Heart left ventricle (tissue), 16 donors: ENCODE data around the gene CEP164. TPM values are rescaled to one million over a fixed set of nuclear protein-coding genes. Genes with fewer than 3 reads are reported as not detected.

Source experiments
- ATAC-seq, 4 donors: fragments of 200-7000 bp; cut with Tn5 transposase; one replicate each; pipeline ENCODE4 v1.9.1; 2020 to 2022; ENCODE audit warnings: moderate library complexity in 4 of 4, mild to moderate bottlenecking in 3 of 4, moderate number of reproducible peaks in 1 of 4
- DNase-seq, 5 donors: peaks; one replicate each; pipeline ENCODE4 v3.0.0-alpha.2; 2020
- H3K27ac ChIP-seq, 12 donors: fragments of 200-600 bp; sonication (generic) in 4 of 12; one replicate each; pipeline versions ENCODE4 v1.5.0 to v1.8.0; 2016 to 2022; ENCODE audit warnings: mild to moderate bottlenecking in 2 of 12
- H3K27me3 ChIP-seq, 9 donors: fragments of 200-600 bp; sonication (generic) in 2 of 9; one replicate each; pipeline versions ENCODE4 v1.5.1 to v1.8.0; 2016 to 2022; ENCODE audit warnings: mild to moderate bottlenecking in 3 of 9
- H3K36me3 ChIP-seq, 9 donors: fragments of 200-600 bp; sonication (generic) in 2 of 9; one replicate each; pipeline versions ENCODE4 v1.5.0 to v1.8.0; 2018 to 2022; ENCODE audit warnings: mild to moderate bottlenecking in 2 of 9
- H3K4me1 ChIP-seq, 12 donors: fragments of 200-600 bp; sonication (generic) in 4 of 12; one replicate each; pipeline versions ENCODE4 v1.5.0 to v1.8.0; 2016 to 2022; ENCODE audit warnings: mild to moderate bottlenecking in 3 of 12
- H3K4me3 ChIP-seq, 12 donors: fragments of 200-600 bp; sonication (generic) in 4 of 12; one replicate each; pipeline versions ENCODE4 v1.5.0 to v1.8.0; 2017 to 2022; ENCODE audit warnings: mild to moderate bottlenecking in 9 of 12, moderate library complexity in 4 of 12
- H3K9me3 ChIP-seq, 12 donors: fragments of 200-600 bp; sonication (generic) in 4 of 12; one replicate each; pipeline versions ENCODE4 v1.5.0 to v1.8.0; 2016 to 2022; ENCODE audit warnings: mild to moderate bottlenecking in 1 of 12
- CTCF ChIP-seq, 12 donors: fragments of 200-600 bp; sonication (generic) in 4 of 12; IDR thresholded peaks; one replicate each; pipeline versions ENCODE4 v1.5.0 to v1.8.0; 2018 to 2022; ENCODE audit warnings: antibody characterized with exemption in 12 of 12, mild to moderate bottlenecking in 5 of 12
- POLR2A ChIP-seq, 2 donors: fragments of 450-650 bp; IDR thresholded peaks; one replicate each; pipeline ENCODE4 v1.6.1; 2017; ENCODE audit warnings: antibody characterized with exemption in 2 of 2, mild to moderate bottlenecking in 2 of 2, moderate library complexity in 2 of 2
- WGBS, 4 donors: extraction: QIAGEN DNeasy Blood & Tissue Kit in 2 of 4; methylation state at CpG; one replicate each; pipeline versions ENCODE4 v1.1.5 to v1.1.7; 2013 to 2018; 5-methylcytosine and 5-hydroxymethylcytosine counted together
- intact Hi-C, 10 donors: fragments of 100-400 bp; cut with DNase I; formaldehyde crosslinking; loops; one replicate each; pipeline versions ENCODE4 v1.11.1 to v1.14.2; 2022
- polyA plus RNA-seq, 2 donors: library from polyadenylated mRNA; stranded (reverse); fragments of 200-250 nt; gene quantifications; one replicate each; pipeline ENCODE4 v1.2.3, GENCODE V29; 2013
- total RNA-seq, 9 donors: library from RNA; depleted of rRNA in 2 of 9; stranded (reverse); fragments of >200 nt in 2 of 9; fragmentation: NEBNext Ultra II Directional in 3 of 9; extraction: Animal tissue kit (Norgen Biotek cat#: 25700) in 3 of 9; gene quantifications; one replicate each; pipeline versions ENCODE4 v1.1.0 to v1.2.4, GENCODE V29; 2016 to 2023
- donor health status: ischemic (EF 13 %, LVEDD 7.1; RV severe dilation, severe dysfunction).
- donor health status: healthy with polysubstance abuse.
- donor health status: DM: no; HTN: yes; CAD: no.
- donor health status: DM: no; HTN: no; CAD: no.
- donor health status: ischemic (EF 25% LVEDD 6.9; RV normal size, moderate dysfunction).
- donor health status: ischemic (EF 25% LVEDD 5.7; RV mildly dilated, moderate dysfunction).
- donor health status: healthy.
- donor health status: DM: yes; HTN: yes; CAD: no.
- donor health status: ischemic (EF 35%, LVEDD 5.7; RV mildly dilated, moderate dysfunction).
- donor health status: nonischemic (EF 11% LVEDD 7.7; RV severe dilation, severe dysfunction).
- donor health status: DM: yes; HTN: yes; CAD: no.
- donor health status: PGD.
- donor health status: ischemic (EF 29% LVEDD 5.4; RV normal size, mild dysfunction).
- donor health status: nonischemic (EF 23%, LVEDD 6.1; RV moderate dilation, normal function).

CEP164 gene
- total and polyA plus RNA-seq, 11 donors = 2.6 to 15.4 (median 6.6) TPM

- Histone ChIP-seq H3K4me1 (no peaks in the 10 kb centered on the region), H3K27me3 (peaks cover 0 to 2% (median 0%) of the 10 kb centered on the region in 9 donors), H3K9me3 (no peaks in the 10 kb centered on the region), H3K4me3 (no peak overlapping the region), H3K36me3 (peaks cover 0 to 24% (median 0%) of the 10 kb centered on the region in 9 donors), H3K27ac (no peak overlapping the region)
- no peak for DNase-seq
- no peak for TF ChIP-seq POLR2A (IDR thresholded peaks at IDR 0.05)
- no peak for TF ChIP-seq CTCF (IDR thresholded peaks at IDR 0.05)
- intact Hi-C loops = loop anchor here in 2 of 10 donors (10.0 kb wide), 2 partner anchors 517 to 617 kb away; no protein-coding TSS in a partner anchor
- ATAC-seq = no peak
- 92 to 97% (median 93%) methylated on average over 14 of the region's 14 CpGs for WGBS, 4 donors
Measured at GRCh38 chr11:117437791-117438130, 110.1 kb downstream of the CEP164 start.

GRCh38 chr11:117438371-117439000 is 110.8 kb downstream of the CEP164 start:
- peaks cover 0 to 16% (median 0%) of the 10 kb centered on the region in 9 donors for H3K36me3 ChIP-seq
- no peak overlapping the region for H3K4me3 ChIP-seq
- intact Hi-C loops = loop anchor here in 2 of 10 donors (10.0 kb wide), 2 partner anchors 516 to 616 kb away; no protein-coding TSS in a partner anchor
- no peak overlapping the region for H3K27ac ChIP-seq
- TF ChIP-seq CTCF (IDR thresholded peaks at IDR 0.05) = no peak
- TF ChIP-seq POLR2A (IDR thresholded peaks at IDR 0.05) = no peak
- WGBS, 4 donors = 86 to 94% (median 87%) methylated on average over 17 of the region's 17 CpGs
- no peaks in the 10 kb centered on the region for H3K9me3 ChIP-seq
- H3K27me3 ChIP-seq = peaks cover 0 to 9% (median 0%) of the 10 kb centered on the region in 9 donors
- DNase-seq = no peak
- no peak for ATAC-seq
- H3K4me1 ChIP-seq = peaks cover 0 to 3% (median 0%) of the 10 kb centered on the region in 12 donors

- Histone ChIP-seq H3K36me3 (peaks cover 0 to 14% (median 0%) of the 10 kb centered on the region in 9 donors), H3K4me3 (no peak overlapping the region), H3K27ac (no peak overlapping the region), H3K27me3 (peaks cover 0 to 16% (median 0%) of the 10 kb centered on the region in 9 donors), H3K9me3 (no peaks in the 10 kb centered on the region), H3K4me1 (peaks cover 0 to 10% (median 0%) of the 10 kb centered on the region in 12 donors)
- intact Hi-C loops = loop anchor here in 2 of 10 donors (10.0 kb wide), 2 partner anchors 516 to 616 kb away; no protein-coding TSS in a partner anchor
- ATAC-seq = no peak
- TF ChIP-seq POLR2A (IDR thresholded peaks at IDR 0.05) = no peak
- TF ChIP-seq CTCF (IDR thresholded peaks at IDR 0.05) = no peak
- no peak for DNase-seq
- WGBS, 4 donors = 84 to 92% (median 89%) methylated on average over 8 to 13 of the region's 13 CpGs
Measured at GRCh38 chr11:117439256-117439655, 111.6 kb downstream of the CEP164 start.

GRCh38 chr11:117440258-117440657 is 112.6 kb downstream of the CEP164 start:
- H3K4me3 ChIP-seq = no peak overlapping the region
- intact Hi-C loops = loop anchor here in 7 of 10 donors (5.0 kb wide), 3 partner anchors 367 to 612 kb away; no protein-coding TSS in a partner anchor
- peaks cover 0 to 17% (median 0%) of the 10 kb centered on the region in 9 donors for H3K27me3 ChIP-seq
- ATAC-seq (no peak), DNase-seq (no peak)
- no peak overlapping the region for H3K27ac ChIP-seq
- 87 to 97% (median 97%) methylated on average over 8 of the region's 8 CpGs for WGBS, 4 donors
- H3K4me1 ChIP-seq = peaks cover 0 to 15% (median 0%) of the 10 kb centered on the region in 12 donors
- H3K36me3 ChIP-seq = peaks cover 0 to 10% (median 0%) of the 10 kb centered on the region in 9 donors
- H3K9me3 ChIP-seq = no peaks in the 10 kb centered on the region
- TF ChIP-seq CTCF (IDR thresholded peaks at IDR 0.05) = no peak
